Hypothalamus (tissue), 51 donors: Measurements from ENCODE around the gene PIGN.

ENCODE experiments used
- DNase-seq, 51 donors: peaks; one replicate each; lab custom pipeline; 2025; lab: John Stamatoyannopoulos, UW

Gene PIGN

GRCh38 chr18:62122330-62122729 lies 64.5 kb downstream of the PIGN start:
- DNase-seq, result no peak

- no peak for DNase-seq
These were observed 67.0 kb downstream of the PIGN start for GRCh38 chr18:62119884-62120283.

GRCh38 chr18:62118328-62118727 lies 68.5 kb downstream of the PIGN start:
- no peak for DNase-seq

- no peak for DNase-seq
These were observed 77.2 kb downstream of the PIGN start for GRCh38 chr18:62109676-62110075.

GRCh38 chr18:62107881-62108280 lies 79.0 kb downstream of the PIGN start:
- DNase-seq, result no peak

GRCh38 chr18:62106271-62106670 lies 80.6 kb downstream of the PIGN start:
- no peak for DNase-seq

GRCh38 chr18:62105376-62105775 lies 81.5 kb downstream of the PIGN start:
- DNase-seq, result no peak

- DNase-seq, result no peak
These were observed 84.6 kb downstream of the PIGN start for GRCh38 chr18:62102221-62102620.

GRCh38 chr18:62101321-62101721 lies 85.5 kb downstream of the PIGN start:
- no peak for DNase-seq

- no peak for DNase-seq
These were observed 87.9 kb downstream of the PIGN start for GRCh38 chr18:62098960-62099359.

GRCh38 chr18:62097698-62098097 lies 89.2 kb downstream of the PIGN start:
- DNase-seq, result no peak

- no peak for DNase-seq
These were observed 95.3 kb downstream of the PIGN start for GRCh38 chr18:62091487-62092120.

- DNase-seq, result no peak
These were observed 97.7 kb downstream of the PIGN start for GRCh38 chr18:62089174-62089573.

- no peak for DNase-seq
These were observed 98.7 kb downstream of the PIGN start for GRCh38 chr18:62088156-62088555.

GRCh38 chr18:62085756-62086155 lies 101.1 kb downstream of the PIGN start:
- no peak for DNase-seq

- no peak for DNase-seq
These were observed 105.0 kb downstream of the PIGN start for GRCh38 chr18:62081761-62082294.

GRCh38 chr18:62081248-62081647 lies 105.6 kb downstream of the PIGN start:
- DNase-seq, result no peak

GRCh38 chr18:62080172-62080900 lies 106.5 kb downstream of the PIGN start:
- DNase-seq, result no peak

- DNase-seq, result no peak
These were observed 113.2 kb downstream of the PIGN start for GRCh38 chr18:62073461-62074281.

GRCh38 chr18:62072370-62072769 lies 114.5 kb downstream of the PIGN start:
- no peak for DNase-seq

GRCh38 chr18:62071071-62071470 lies 115.8 kb downstream of the PIGN start:
- DNase-seq, result no peak
